HepG2 (cell line): ENCODE data around the gene PIEZO1. TPM values are rescaled to one million over a fixed set of nuclear protein-coding genes. Genes with fewer than 3 reads are reported as not detected.
A peak's percentile ranks its signal among the peaks of the same experiment; 100 is the strongest.

Source experiments
- ATAC-seq: fragments of 200-7000 bp; cut with Tn5 transposase; 3 replicates; pipeline ENCODE4 v1.9.1; 2020; ENCODE audit warnings: mild to moderate bottlenecking, moderate library complexity
- BruUV-seq: library from RNA; stranded (reverse); fragments of 400-500 nt; replicated peaks from 2 replicates; lab custom pipeline; 2021; lab: Mats Ljungman, UMichigan
- CTCF ChIA-PET: fragments of 300-600 bp; formaldehyde crosslinking; extraction: SDS; loops from one replicate; lab custom pipeline; 2021; ENCODE audit warnings: low total read pairs, inconsistent platforms, low intra/inter-chr PET ratio; lab: Yijun Ruan, JAX
- POLR2A ChIA-PET: fragments of 350-600 bp; sonication (Branson Sonifier 250); formaldehyde crosslinking; loops from one replicate; lab custom pipeline; 2020; ENCODE audit warnings: antibody characterized with exemption, inconsistent platforms; lab: Yijun Ruan, JAX
- DNase-seq: peaks from one replicate; pipeline ENCODE4 v3.0.0-alpha.2; 2015; ENCODE audit warnings: low spot score
- FAIRE-seq: peaks from 3 replicates; lab custom pipeline; 2011; peaks lifted over from hg19 to GRCh38; lab: Jason Lieb, UNC
- H2AFZ ChIP-seq: one replicate; pipeline ENCODE4 v1.6.1; 2011; ENCODE audit warnings: low read length, inconsistent platforms
- H3K27ac ChIP-seq: fragments of 300-600 bp; 3 replicates; pipeline ENCODE4 v1.8.0; 2011; ENCODE audit warnings: mixed run types, mild to moderate bottlenecking, mixed read lengths, low read length, inconsistent platforms; ENCODE audit not compliant: insufficient read depth; ENCODE audit errors: extremely low read length
- H3K27me3 ChIP-seq, 2 experiments: fragments of 200-600 bp in 1 of 2; 2 replicates in 1 of 2; 3 replicates in 1 of 2; pipeline versions ENCODE4 v1.6.0 to v1.8.0; 2011; ENCODE audit warnings: low read length in 2 of 2, mild to moderate bottlenecking in 2 of 2, moderate library complexity in 2 of 2, inconsistent platforms in 1 of 2; ENCODE audit not compliant: insufficient read depth in 2 of 2, control insufficient read depth in 1 of 2
- H3K36me3 ChIP-seq, 2 experiments: fragments of 200-600 bp in 1 of 2; replicated peaks in 1 of 2; 2 replicates in 1 of 2; 3 replicates in 1 of 2; pipeline versions ENCODE4 v1.5.1 to v1.8.0; 2011; ENCODE audit warnings: low read length in 2 of 2, inconsistent platforms in 1 of 2; ENCODE audit not compliant: insufficient read depth in 2 of 2, control insufficient read depth in 1 of 2
- H3K4me1 ChIP-seq: 2 replicates; pipeline ENCODE4 v1.5.1; 2012; ENCODE audit warnings: low read length, inconsistent platforms; ENCODE audit not compliant: insufficient read depth
- H3K4me2 ChIP-seq: 2 replicates; pipeline ENCODE4 v1.6.0; 2011; ENCODE audit warnings: low read depth, low read length, inconsistent platforms
- H3K4me3 ChIP-seq, 3 experiments: fragments of 200-600 bp in 1 of 3; sonication (generic), shearing (Covaris generic) in 1 of 3; replicated peaks in 1 of 3; 2 replicates each; pipeline ENCODE4 v1.5.1; 2011 to 2016; ENCODE audit warnings: low read length in 3 of 3, inconsistent platforms in 2 of 3, low read depth in 2 of 3, mild to moderate bottlenecking in 2 of 3, control low read depth in 1 of 3, mixed read lengths in 1 of 3; ENCODE audit not compliant: insufficient read depth in 1 of 3
- H3K79me2 ChIP-seq: one replicate; pipeline ENCODE4 v1.6.1; 2011; ENCODE audit warnings: low read length, inconsistent platforms; ENCODE audit not compliant: insufficient read depth
- H3K9ac ChIP-seq: 2 replicates; pipeline ENCODE4 v1.6.0; 2011; ENCODE audit warnings: mild to moderate bottlenecking, low read depth, low read length, inconsistent platforms; ENCODE audit not compliant: insufficient read depth
- H3K9me3 ChIP-seq: 2 replicates; pipeline ENCODE4 v1.5.1; 2012; ENCODE audit warnings: mild to moderate bottlenecking, low read length
- H4K20me1 ChIP-seq: 2 replicates; pipeline ENCODE4 v1.6.0; 2011; ENCODE audit warnings: inconsistent platforms, mild to moderate bottlenecking, low read length, moderate library complexity; ENCODE audit not compliant: insufficient read depth
- MAZ ChIP-seq, 2 experiments: sonication (generic) in 1 of 2; formaldehyde crosslinking in 1 of 2; IDR thresholded peaks; 2 replicates each; pipeline versions ENCODE4 v1.5.0 to v1.6.1; 2012 to 2020; ENCODE audit warnings: low read depth in 2 of 2, mild to moderate bottlenecking in 2 of 2, borderline replicate concordance in 1 of 2, improper control_type of control experiment in 1 of 2, low read length in 1 of 2, missing genetic modification reagents in 1 of 2, moderate library complexity in 1 of 2
- NR3C1 ChIP-seq: sonication (generic); formaldehyde crosslinking; IDR thresholded peaks from 2 replicates; pipeline ENCODE4 v1.4.0; 2020; ENCODE audit warnings: missing genetic modification reagents
- POGK ChIP-seq: sonication (generic); formaldehyde crosslinking; conservative IDR thresholded peaks from 2 replicates; pipeline ENCODE4 v1.8.0; 2022; ENCODE audit warnings: mild to moderate bottlenecking, moderate library complexity, missing genetic modification reagents
- PTBP1 ChIP-seq: fragments of 200-400 bp; formaldehyde crosslinking; IDR thresholded peaks from 2 replicates; pipeline ENCODE4 v1.6.1; 2018; ENCODE audit warnings: low read length, low read depth; ENCODE audit not compliant: poor library complexity, severe bottlenecking
- ZNF10 ChIP-seq: sonication (generic); formaldehyde crosslinking; IDR thresholded peaks from 2 replicates; pipeline ENCODE4 v1.4.0; 2020; ENCODE audit warnings: mild to moderate bottlenecking, low read depth, missing genetic modification reagents, borderline replicate concordance
- ZNF20 ChIP-seq: sonication (generic); formaldehyde crosslinking; IDR thresholded peaks from 2 replicates; pipeline ENCODE4 v1.4.0; 2020; ENCODE audit warnings: mild to moderate bottlenecking, moderate library complexity, missing genetic modification reagents
- WGBS: methylation state at CpG from one replicate; pipeline ENCODE4 v1.1.6; 2017; ENCODE audit warnings: low lambda C conversion rate; 5-methylcytosine and 5-hydroxymethylcytosine counted together
- in situ Hi-C: cut with HindIII; loops from 2 replicates; pipeline ENCODE4 v1.10.0; 2017; ENCODE audit warnings: low pct_unique_long_range_greater_than_20kb; ENCODE audit not compliant: extremely low pct_ligation_motif_present
- intact Hi-C: fragments of 100-400 bp; cut with micrococcal nuclease; formaldehyde crosslinking; loops from one replicate; pipeline ENCODE4 v1.10.0; 2022; ENCODE audit not compliant: unreplicated experiment
- polyA plus RNA-seq, 8 experiments: library from polyadenylated mRNA; depleted of rRNA in 3 of 8; stranded (reverse) in 7 of 8; unstranded in 1 of 8; fragments of >200 nt; fragmentation: Illumina TruSeq in 4 of 8; extraction: Trizol in 4 of 8; gene quantifications; 2 replicates each; pipeline versions ENCODE4 v1.2.1 to v1.2.3, GENCODE V29; 2011 to 2016; ENCODE audit warnings: low read depth in 4 of 8, missing spikeins in 1 of 8, mixed read lengths in 1 of 8; ENCODE audit not compliant: insufficient read depth in 1 of 8
- total RNA-seq, 5 experiments: library from RNA; depleted of rRNA; stranded (reverse); fragments of >200 nt; fragmentation: Illumina TruSeq; extraction: Trizol; gene quantifications; 2 replicates each; pipeline ENCODE4 v1.2.3, GENCODE V29; 2016; ENCODE audit warnings: low read depth in 1 of 5

Gene PIEZO1
- total and polyA plus RNA-seq, 2 of the 13 experiments (the other 11 are each of a cell fraction or from before 2014, with no cell fraction given), result 67.9 to 85.0 TPM

- POLR2A ChIA-PET, result interaction anchor here (1.5 kb wide), 1 partner anchor 22 kb away, joined by 7 read pairs; the partner anchor contains the start of gene MVD
- CTCF ChIA-PET, result no interaction called here
- ATAC-seq, result no peak
- Histone ChIP-seq H3K27ac (no peak overlapping the region), H3K36me3 (no peaks in the 10 kb centered on the region), H4K20me1 (peaks cover 3% of the 10 kb centered on the region; the same call in 1 of the 2 replicates), H3K4me2 (peak overlapping the region; percentile 91; the same call in 1 of the 2 replicates), H3K4me3 (no peak overlapping the region), H3K27me3 (peaks cover 11 to 67% of the 10 kb centered on the region in 2 experiments; a peak in 4 of 5 replicates), H3K9ac (no peak overlapping the region), H3K4me1 (peaks cover 66% of the 10 kb centered on the region), H2AFZ (no peak overlapping the region), H3K79me2 (no peaks in the 10 kb centered on the region), H3K9me3 (no peaks in the 10 kb centered on the region)
- FAIRE-seq, result no peak
- no peak for DNase-seq
- no TSS peak for BruUV-seq
- no peak for TF ChIP-seq NR3C1 (CRISPR knock-in tag)
- TF ChIP-seq ZNF20 (CRISPR knock-in tag), result no peak
- no peak for TF ChIP-seq PTBP1
- TF ChIP-seq POGK (CRISPR knock-in tag), result 0 out of 2 replicates have a peak, but pooled peaks have one; percentile 28
- no peak for TF ChIP-seq ZNF10 (CRISPR knock-in tag)
- TF ChIP-seq MAZ (IDR thresholded peaks at IDR 0.05; ENCODE audit: borderline replicate concordance, low read depth, low read length), result no peak
- TF ChIP-seq MAZ (CRISPR knock-in tag; IDR thresholded peaks at IDR 0.05; ENCODE audit: low read depth), result no peak
- 38% methylated on average over 10 of the region's 15 CpGs for WGBS
- in situ Hi-C loops (no loop called here), intact Hi-C loops (loop anchor here (2.0 kb wide), 1 partner anchor 34 kb away; the partner anchor contains the start of gene CYBA)
Observed at GRCh38 chr16:88684569-88685155, 100.4 kb downstream of the PIEZO1 start.
